Fibroblast of lung (primary cell): Measurements from ENCODE around the gene CRYBB2. TPM values are rescaled to one million over a fixed set of nuclear protein-coding genes. Genes with fewer than 3 reads are reported as not detected.

Experiments used
- DNase-seq, 2 donors: peaks; one replicate each; pipeline versions ENCODE4 v3.0.0 to v3.0.0-alpha.2; 2010; ENCODE audit warnings: low read depth in 2 of 2
- H2AFZ ChIP-seq: 2 replicates; pipeline ENCODE4 v1.5.1; 2012; ENCODE audit warnings: low read length, control low read depth, inconsistent platforms
- H3K27ac ChIP-seq: 2 replicates; pipeline ENCODE4 v1.5.1; 2011; ENCODE audit warnings: low read length, control low read depth; ENCODE audit not compliant: insufficient read depth
- H3K27me3 ChIP-seq: 2 replicates; pipeline ENCODE4 v1.5.1; 2011; ENCODE audit warnings: mild to moderate bottlenecking, low read length; ENCODE audit not compliant: control insufficient read depth, insufficient read depth
- H3K36me3 ChIP-seq: 2 replicates; pipeline ENCODE4 v1.5.1; 2011; ENCODE audit warnings: low read length; ENCODE audit not compliant: control insufficient read depth, insufficient read depth
- H3K4me1 ChIP-seq: 2 replicates; pipeline ENCODE4 v1.5.1; 2011; ENCODE audit warnings: low read length; ENCODE audit not compliant: control insufficient read depth, insufficient read depth; ENCODE audit errors: extremely low read depth
- H3K4me2 ChIP-seq: 2 replicates; pipeline ENCODE4 v1.5.1; 2011; ENCODE audit warnings: low read length, control low read depth; ENCODE audit not compliant: insufficient read depth; ENCODE audit errors: extremely low read depth
- H3K4me3 ChIP-seq, 4 experiments: fragments of 200-600 bp in 1 of 4; sonication (generic) in 1 of 4; replicated peaks in 1 of 4; 2 replicates each; pipeline ENCODE4 v1.5.1; 2011 to 2016; ENCODE audit warnings: low read length in 4 of 4, low read depth in 3 of 4, mild to moderate bottlenecking in 3 of 4, control low read depth in 2 of 4, inconsistent platforms in 1 of 4, mixed read lengths in 1 of 4; ENCODE audit not compliant: insufficient read depth in 1 of 4; ENCODE audit errors: control extremely low read depth in 1 of 4
- H3K79me2 ChIP-seq: 2 replicates; pipeline ENCODE4 v1.5.1; 2012; ENCODE audit warnings: mild to moderate bottlenecking, low read length, inconsistent platforms; ENCODE audit not compliant: control insufficient read depth, insufficient read depth
- H3K9ac ChIP-seq: 2 replicates; pipeline ENCODE4 v1.5.1; 2011; ENCODE audit warnings: mild to moderate bottlenecking, low read length, control low read depth; ENCODE audit not compliant: insufficient read depth
- H3K9me3 ChIP-seq: 2 replicates; pipeline ENCODE4 v1.5.1; 2012; ENCODE audit warnings: low read depth, low read length; ENCODE audit not compliant: control insufficient read depth, insufficient read depth
- H4K20me1 ChIP-seq: 2 replicates; pipeline ENCODE4 v1.5.1; 2011; ENCODE audit warnings: low read length; ENCODE audit not compliant: control insufficient read depth, insufficient read depth; ENCODE audit errors: extremely low read depth
- CTCF ChIP-seq, 2 donors: IDR thresholded peaks in 1 of 2; conservative IDR thresholded peaks in 1 of 2; 1 replicate in 1 of 2; 2 replicates in 1 of 2; pipeline ENCODE4 v1.5.1; 2011 to 2012; ENCODE audit warnings: low read length in 2 of 2, control low read depth in 1 of 2, inconsistent platforms in 1 of 2, low read depth in 1 of 2, mild to moderate bottlenecking in 1 of 2
- EZH2 ChIP-seq: IDR thresholded peaks from 2 replicates; pipeline ENCODE4 v1.5.1; 2012; ENCODE audit warnings: low read length, control low read depth, mild to moderate bottlenecking; ENCODE audit errors: missing control alignments
- polyA plus RNA-seq, 2 donors: library from polyadenylated mRNA; depleted of rRNA in 1 of 2; stranded (reverse) in 1 of 2; unstranded in 1 of 2; fragments of >200 nt; gene quantifications; 2 replicates each; pipeline ENCODE4 v1.2.1, GENCODE V29; 2011 to 2012; ENCODE audit warnings: missing spikeins in 1 of 2
- total RNA-seq: library from RNA; depleted of rRNA; stranded (reverse); fragments of >200 nt; gene quantifications from 2 replicates; pipeline ENCODE4 v1.2.1, GENCODE V29; 2014

CRYBB2 gene
- total and polyA plus RNA-seq, 2 donors (not counting 1 experiment from before 2014, with no cell fraction given), result not detected

GRCh38 chr22:25193130-25193529 is 26.3 kb upstream of the CRYBB2 start:
- TF ChIP-seq CTCF (conservative IDR thresholded peaks at IDR 0.05 in 1 of 2, IDR thresholded peaks at IDR 0.05 in 1 of 2; ENCODE audit: low read depth in 1 of 2, low read length in 2 of 2) (no peak), EZH2 (no peak)
- H3K4me2 ChIP-seq, result no peak overlapping the region
- no peak overlapping the region for H3K27ac ChIP-seq
- H3K79me2 ChIP-seq, result no peaks in the 10 kb centered on the region
- H2AFZ ChIP-seq, result no peak overlapping the region
- H4K20me1 ChIP-seq, result no peaks in the 10 kb centered on the region
- H3K4me1 ChIP-seq, result no peaks in the 10 kb centered on the region
- no peaks in the 10 kb centered on the region for H3K9me3 ChIP-seq
- no peak overlapping the region for H3K9ac ChIP-seq
- H3K27me3 ChIP-seq, result no peaks in the 10 kb centered on the region
- no peak for DNase-seq
- H3K36me3 ChIP-seq, result no peaks in the 10 kb centered on the region
- no peak overlapping the region for H3K4me3 ChIP-seq

- no peak for DNase-seq
- Histone ChIP-seq H3K27me3 (no peaks in the 10 kb centered on the region), H3K79me2 (no peaks in the 10 kb centered on the region), H3K36me3 (no peaks in the 10 kb centered on the region), H3K9me3 (no peaks in the 10 kb centered on the region), H3K4me3 (no peak overlapping the region), H2AFZ (no peak overlapping the region), H3K4me1 (no peaks in the 10 kb centered on the region), H3K9ac (no peak overlapping the region), H4K20me1 (no peaks in the 10 kb centered on the region), H3K4me2 (no peak overlapping the region), H3K27ac (no peak overlapping the region)
- TF ChIP-seq CTCF (conservative IDR thresholded peaks at IDR 0.05 in 1 of 2, IDR thresholded peaks at IDR 0.05 in 1 of 2; ENCODE audit: low read depth in 1 of 2, low read length in 2 of 2), result no peak
- no peak for TF ChIP-seq EZH2
Observed at GRCh38 chr22:25193548-25193947, 25.9 kb upstream of the CRYBB2 start.

- Histone ChIP-seq H3K27me3 (no peaks in the 10 kb centered on the region), H3K4me1 (no peaks in the 10 kb centered on the region), H4K20me1 (no peaks in the 10 kb centered on the region), H3K79me2 (no peaks in the 10 kb centered on the region), H3K27ac (no peak overlapping the region), H3K4me2 (no peak overlapping the region), H3K4me3 (no peak overlapping the region), H2AFZ (no peak overlapping the region), H3K36me3 (no peaks in the 10 kb centered on the region), H3K9me3 (no peaks in the 10 kb centered on the region), H3K9ac (no peak overlapping the region)
- no peak for DNase-seq
- no peak for TF ChIP-seq CTCF (conservative IDR thresholded peaks at IDR 0.05 in 1 of 2, IDR thresholded peaks at IDR 0.05 in 1 of 2; ENCODE audit: low read depth in 1 of 2, low read length in 2 of 2)
- no peak for TF ChIP-seq EZH2
Observed at GRCh38 chr22:25196326-25196725, 23.1 kb upstream of the CRYBB2 start.
